UCSD-AML1 (cell line): Measurements from ENCODE around the gene ZNF83.
"Not testable (repeated sequence)": the region's sequence is repeated elsewhere in the genome, so short reads cannot be mapped to it uniquely, and the experiment has no call there.

Source experiments
- DNase-seq: peaks from one replicate; lab custom pipeline; 2025; ENCODE audit not compliant: unreplicated experiment; lab: John Stamatoyannopoulos, UW

Gene ZNF83

GRCh38 chr19:52637718-52638585, at the start of gene ZNF83:
Gene ZNF83, minus strand, starts transcription at chr19:52638355.
- DNase-seq = peak; percentile 95

DNA sequence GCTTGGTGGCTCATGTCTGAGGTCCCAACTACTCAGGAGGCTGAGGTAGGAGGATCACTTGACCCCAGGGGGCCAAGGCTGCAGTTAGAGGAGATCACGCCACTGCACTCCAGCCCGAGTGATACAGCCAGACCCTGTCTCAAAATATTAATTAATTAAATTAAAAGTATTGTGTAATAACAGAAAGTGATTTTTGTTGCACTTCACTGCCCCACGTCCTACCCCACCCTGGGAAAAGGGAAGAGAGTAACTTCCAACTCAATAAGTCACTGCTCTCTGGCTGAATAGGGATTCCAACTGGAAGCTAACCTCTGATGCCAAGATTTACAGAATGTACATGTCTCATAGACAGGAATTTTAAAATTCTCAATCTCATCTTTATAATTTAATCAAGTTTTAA, 49.5 kb upstream of the ZNF83 start:
- DNase-seq = no peak

DNA sequence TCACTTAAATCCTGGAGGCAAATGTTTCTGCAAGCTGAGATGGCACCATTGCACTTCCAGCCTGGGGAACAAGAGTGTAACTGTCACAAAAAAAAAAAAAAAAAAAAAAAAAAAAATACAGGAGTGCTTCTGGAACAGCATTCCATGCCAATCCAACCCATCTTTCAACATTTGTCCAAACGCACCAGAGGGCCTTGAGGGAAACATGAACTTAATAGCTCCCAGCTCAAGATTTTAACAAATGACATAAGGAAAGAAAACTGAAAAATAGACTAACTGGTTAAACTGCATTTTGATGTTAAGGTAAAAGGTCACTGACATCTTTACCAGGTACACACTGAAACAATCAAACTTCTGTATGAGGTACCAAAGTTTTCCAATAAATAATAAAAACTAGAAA, 47.7 kb upstream of the ZNF83 start:
- no peak for DNase-seq

DNA sequence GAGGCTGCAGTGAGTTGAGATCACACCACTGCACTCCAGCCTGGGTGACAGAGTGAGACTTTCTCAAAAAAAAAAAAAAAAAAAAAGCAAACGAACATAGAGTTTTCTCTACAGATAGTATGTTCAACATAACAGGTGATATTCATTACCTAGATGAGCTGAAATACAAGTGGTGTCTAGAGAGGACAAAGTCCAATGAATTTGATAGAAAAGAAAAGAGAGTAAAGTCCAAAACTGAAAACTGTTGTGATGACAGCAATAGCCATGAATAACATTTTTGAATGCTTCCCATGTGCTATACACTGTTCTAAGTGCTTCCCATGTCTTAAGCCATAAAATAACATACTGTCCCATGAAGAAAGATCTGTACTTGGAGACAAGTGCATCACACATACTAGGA, 43.1 kb upstream of the ZNF83 start:
- not testable (repeated sequence) for DNase-seq

DNA sequence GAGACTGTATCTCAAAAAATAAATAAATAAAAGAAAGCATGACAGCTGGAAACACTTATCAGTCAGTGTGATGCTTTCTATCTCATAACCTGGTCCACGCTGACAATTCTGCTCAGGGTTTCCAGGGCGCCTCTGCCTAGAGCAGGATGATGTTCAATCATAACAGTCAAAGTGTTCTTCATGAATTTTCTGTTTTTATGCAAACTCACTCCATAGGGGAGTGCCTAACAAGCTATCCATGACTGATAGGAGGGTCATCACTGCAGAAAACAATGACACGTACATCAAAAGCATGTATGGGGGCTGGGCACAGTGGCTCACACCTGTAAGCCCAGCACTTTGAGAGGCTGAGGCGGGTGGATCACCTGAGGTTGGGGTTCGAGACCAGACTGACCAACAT, 41.4 kb upstream of the ZNF83 start:
- no peak for DNase-seq

DNA sequence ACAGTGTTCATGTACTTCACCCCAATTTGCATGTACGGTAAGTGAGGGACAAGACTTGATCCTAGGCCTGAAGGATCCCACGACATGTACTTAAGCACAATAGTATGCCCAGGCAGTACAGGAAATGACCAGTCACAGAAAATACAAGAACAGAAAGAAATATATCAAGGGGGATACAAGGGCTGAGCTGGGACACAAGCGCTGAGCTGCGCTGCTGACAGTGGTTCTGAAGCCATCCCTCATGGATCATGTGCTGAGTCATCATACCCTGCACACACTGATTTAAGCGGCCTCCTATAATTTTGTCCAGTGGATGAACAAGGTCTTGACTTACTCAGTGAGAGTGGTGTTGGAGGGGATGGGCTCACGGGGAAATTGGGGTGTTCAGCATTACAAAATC, 37.1 kb upstream of the ZNF83 start:
- not testable (repeated sequence) for DNase-seq

GRCh38 chr19:52673014-52673413, 34.9 kb upstream of the ZNF83 start:
- no peak for DNase-seq

DNA sequence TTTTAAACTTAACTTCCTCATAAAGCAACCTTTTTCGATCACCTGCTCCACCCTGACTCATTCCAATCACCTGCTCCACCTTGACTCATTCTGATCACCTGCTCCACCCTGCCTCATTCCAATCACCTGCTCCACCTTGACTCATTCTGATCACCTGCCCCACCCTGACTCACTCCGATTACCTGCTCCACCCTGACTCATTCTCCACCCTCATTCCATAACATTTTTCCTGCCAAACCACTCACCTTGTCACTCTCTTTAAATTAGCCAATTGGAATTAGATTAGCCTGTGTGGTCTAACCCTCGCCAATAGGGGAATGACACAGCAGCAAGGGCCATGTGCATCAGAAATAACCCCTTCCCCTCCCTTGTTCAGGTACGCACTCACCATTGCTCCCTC, 31.9 kb upstream of the ZNF83 start:
- no peak for DNase-seq

DNA sequence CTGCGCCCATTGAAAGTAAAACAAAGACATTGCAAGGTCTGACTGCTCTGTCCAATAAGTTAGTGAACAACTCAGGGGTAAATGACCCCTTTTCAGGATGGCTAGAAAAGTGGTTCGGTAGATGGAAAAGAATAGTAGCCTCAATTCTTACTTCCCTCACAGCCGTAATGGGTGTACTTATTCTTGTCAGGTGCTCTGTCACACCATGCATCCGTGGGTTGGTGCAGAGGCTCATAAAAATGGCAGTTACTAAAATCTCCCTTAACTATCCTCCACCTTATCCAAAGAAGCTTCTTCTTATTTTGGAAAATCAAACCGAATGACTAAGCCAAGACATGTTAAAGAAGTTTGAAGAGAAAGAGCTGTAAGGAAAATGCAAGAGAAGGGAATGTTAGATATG, 31.4 kb upstream of the ZNF83 start:
- DNase-seq = no peak

DNA sequence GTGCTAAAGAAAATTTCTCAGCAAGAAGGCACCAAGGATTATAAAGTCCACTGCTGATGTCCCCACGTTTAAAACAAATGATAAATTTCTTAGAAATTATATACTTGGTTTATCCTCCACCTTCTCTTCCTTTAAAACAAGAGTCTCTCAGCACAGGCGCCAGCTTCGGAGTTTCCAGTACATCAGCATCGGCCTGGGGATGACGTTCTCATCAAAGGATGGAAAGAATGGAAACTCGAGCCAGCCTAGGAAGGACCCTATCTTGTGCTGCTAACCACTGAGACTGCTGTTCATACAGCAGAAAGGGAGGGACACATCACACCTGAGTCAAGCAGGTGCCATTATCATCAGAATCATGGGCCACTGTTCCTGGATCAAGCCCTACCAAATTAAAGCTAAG, 29.8 kb upstream of the ZNF83 start:
- no peak for DNase-seq

DNA sequence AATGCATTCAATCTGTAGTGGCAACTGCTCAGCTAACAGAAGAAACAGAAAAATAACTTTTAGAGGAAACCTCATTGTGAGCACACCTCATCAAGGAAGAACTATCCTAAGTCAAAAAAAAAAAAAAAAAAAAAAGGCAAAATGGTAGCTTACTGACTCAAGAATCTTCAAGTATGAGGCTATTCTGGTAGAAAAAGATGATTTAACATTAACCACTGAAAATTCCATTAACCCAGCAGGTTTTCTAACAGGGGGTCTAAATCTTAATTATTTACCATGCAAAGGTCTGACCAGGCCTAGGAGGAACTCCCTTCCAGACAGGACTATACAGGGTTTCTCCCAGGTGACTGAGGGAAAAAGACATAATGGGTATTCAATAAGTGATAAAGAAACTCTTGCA, 28.4 kb upstream of the ZNF83 start:
- DNase-seq = no peak

- no peak for DNase-seq
Measured at GRCh38 chr19:52665529-52665928, 27.4 kb upstream of the ZNF83 start.

GRCh38 chr19:52665027-52665426, 26.9 kb upstream of the ZNF83 start:
- no peak for DNase-seq

DNA sequence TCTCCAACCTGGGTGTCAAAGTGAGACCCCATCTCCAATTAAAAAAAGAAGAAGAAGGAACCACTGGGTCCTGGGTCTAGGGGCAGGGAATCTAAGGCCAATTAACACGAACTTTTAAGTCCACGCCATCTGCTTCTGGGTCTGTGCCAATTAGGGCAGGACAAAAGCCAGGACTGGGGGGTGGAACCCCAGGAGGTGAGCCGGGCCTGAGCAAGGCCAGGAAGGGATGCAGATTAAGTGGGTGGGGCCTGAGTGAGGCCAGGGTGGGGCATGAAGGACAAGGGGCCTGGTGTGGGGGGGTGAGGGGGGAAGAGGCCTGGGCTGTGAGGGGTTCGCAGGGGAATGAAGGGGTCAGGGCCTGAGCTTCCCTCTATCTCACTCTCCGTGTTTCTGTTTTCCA, 26.3 kb upstream of the ZNF83 start:
- no peak for DNase-seq

DNA sequence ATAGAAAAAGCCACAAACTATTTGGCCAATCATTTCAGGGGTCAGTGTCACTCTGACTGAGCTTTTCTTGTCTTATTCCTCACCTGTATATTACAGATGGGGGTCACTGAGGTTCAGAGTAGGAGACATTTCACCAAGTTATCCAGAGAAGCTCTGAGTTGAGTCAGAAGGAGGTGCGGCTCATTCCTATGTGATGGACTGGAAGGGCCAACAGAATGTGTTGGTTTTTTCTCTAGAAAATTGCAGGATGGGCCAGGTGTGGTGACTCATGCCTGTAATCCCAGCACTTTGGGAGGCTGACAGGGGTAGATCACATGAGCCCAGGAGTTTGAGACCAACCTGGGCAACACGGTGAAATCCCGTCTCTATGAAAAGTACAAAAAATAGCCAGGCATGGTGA, 24.5 kb upstream of the ZNF83 start:
- DNase-seq = no peak

GRCh38 chr19:52660981-52661380, 22.8 kb upstream of the ZNF83 start:
- DNase-seq = no peak

- no peak for DNase-seq
Measured at GRCh38 chr19:52659013-52659412, 20.9 kb upstream of the ZNF83 start.

- no peak for DNase-seq
Measured at GRCh38 chr19:52658595-52658994, 20.4 kb upstream of the ZNF83 start.

DNA sequence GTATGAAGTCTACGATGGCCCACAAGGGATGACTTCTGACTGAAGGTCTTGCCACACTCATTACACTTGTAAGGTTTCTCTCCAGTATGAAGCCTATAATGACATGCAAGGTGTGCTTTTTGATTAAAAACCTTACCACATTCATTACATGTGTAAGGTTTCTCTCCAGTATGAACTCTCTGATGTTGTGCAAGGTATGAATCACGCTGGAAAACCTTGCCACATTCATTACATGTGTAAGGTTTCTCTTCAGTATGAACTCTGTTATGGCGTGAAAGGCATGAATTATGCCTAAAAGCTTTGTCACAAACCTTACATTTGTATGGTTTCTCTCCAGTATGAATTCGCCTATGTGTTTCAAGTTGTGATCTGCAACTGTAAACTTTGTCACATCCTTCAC, 15.0 kb upstream of the ZNF83 start:
- no peak for DNase-seq

DNA sequence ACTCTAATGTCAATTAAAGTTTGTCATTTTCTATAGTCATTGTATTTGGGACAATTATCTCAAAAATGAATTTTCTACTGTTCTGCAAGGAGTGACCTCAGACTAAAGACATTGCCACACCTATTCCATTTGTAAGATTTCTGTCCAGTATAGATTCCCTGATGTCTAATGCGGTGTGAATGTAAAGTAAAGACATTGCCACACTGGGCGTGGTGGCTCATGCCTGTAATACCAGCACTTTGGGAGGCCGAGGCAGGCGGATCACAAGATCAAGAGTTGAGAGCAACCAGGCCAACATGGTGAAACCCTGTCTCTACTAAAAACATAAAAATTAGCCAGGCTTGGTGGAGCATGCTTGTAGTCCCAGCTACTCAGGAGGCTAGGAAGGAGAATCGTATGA, 13.8 kb upstream of the ZNF83 start:
- no peak for DNase-seq

GRCh38 chr19:52648336-52649016, 10.3 kb upstream of the ZNF83 start:
- no peak for DNase-seq

DNA sequence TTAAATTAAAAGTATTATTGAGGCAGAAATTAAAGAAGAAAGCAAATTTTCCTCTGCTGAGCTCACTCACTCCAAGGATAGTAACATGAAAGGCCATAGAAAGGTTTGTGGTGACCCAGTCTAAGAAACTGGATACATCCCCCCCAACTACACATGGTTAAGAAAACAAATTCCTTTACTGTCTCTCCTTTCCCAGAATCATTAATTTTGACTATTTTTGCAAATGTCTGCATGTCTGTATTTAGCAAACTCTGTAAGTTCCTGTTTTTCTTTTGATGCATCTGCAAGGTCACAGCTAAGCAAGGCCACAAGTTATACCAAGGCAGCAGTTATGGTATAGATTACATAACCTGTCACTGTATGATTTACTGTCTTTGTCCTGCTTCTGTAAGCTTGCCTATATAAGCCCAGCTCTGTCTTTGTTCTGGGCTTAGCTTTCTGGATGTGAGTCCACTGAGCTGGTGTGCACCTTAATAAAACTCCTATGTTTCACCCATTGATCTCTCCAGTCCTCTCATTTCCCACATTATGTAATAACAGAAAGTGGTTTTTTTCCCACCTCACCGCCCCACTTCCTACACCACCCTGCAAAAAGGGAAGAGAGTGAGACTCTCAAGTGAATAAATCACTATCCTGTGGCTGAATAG, 8.5 kb upstream of the ZNF83 start:
- no peak for DNase-seq
